ENCODE data around the gene COL4A4.

GRCh38 chr2:227161947-227162346 is 2.1 kb downstream of the COL4A4 start:
- no peak for TF ChIP-seq POLR2AphosphoS5 (IDR thresholded peaks at IDR 0.05; ENCODE audit: insufficient read depth in 1 of 2, low read depth in 1 of 2)
- no peak for TF ChIP-seq POLR2A (IDR thresholded peaks at IDR 0.05)
- TF ChIP-seq, protein P1, sequence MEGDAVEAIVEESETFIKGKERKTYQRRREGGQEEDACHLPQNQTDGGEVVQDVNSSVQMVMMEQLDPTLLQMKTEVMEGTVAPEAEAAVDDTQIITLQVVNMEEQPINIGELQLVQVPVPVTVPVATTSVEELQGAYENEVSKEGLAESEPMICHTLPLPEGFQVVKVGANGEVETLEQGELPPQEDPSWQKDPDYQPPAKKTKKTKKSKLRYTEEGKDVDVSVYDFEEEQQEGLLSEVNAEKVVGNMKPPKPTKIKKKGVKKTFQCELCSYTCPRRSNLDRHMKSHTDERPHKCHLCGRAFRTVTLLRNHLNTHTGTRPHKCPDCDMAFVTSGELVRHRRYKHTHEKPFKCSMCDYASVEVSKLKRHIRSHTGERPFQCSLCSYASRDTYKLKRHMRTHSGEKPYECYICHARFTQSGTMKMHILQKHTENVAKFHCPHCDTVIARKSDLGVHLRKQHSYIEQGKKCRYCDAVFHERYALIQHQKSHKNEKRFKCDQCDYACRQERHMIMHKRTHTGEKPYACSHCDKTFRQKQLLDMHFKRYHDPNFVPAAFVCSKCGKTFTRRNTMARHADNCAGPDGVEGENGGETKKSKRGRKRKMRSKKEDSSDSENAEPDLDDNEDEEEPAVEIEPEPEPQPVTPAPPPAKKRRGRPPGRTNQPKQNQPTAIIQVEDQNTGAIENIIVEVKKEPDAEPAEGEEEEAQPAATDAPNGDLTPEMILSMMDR (IDR thresholded peaks at IDR 0.05): no peak

All from vagina (tissue), 2 donors.